Neural cell (in vitro differentiated cells): ENCODE results near the gene CDRT15. TPM values are rescaled to one million over a fixed set of nuclear protein-coding genes. Genes with fewer than 3 reads are reported as not detected.

Source experiments
- H2AFZ ChIP-seq: fragments of 200-600, 300-800 bp; sonication (generic), shearing (Covaris generic); 2 replicates; pipeline ENCODE4 v1.6.0; 2014; ENCODE audit warnings: low read depth, mild to moderate bottlenecking, antibody characterized with exemption, low read length, moderate library complexity
- H3F3A ChIP-seq: fragments of 200-600 bp; shearing (Covaris generic); 2 replicates; pipeline ENCODE4 v1.6.1; 2016; ENCODE audit warnings: mild to moderate bottlenecking, moderate library complexity, mixed read lengths, antibody characterized with exemption, low read length; ENCODE audit not compliant: insufficient read depth, poor library complexity, severe bottlenecking
- H3K27ac ChIP-seq: fragments of 200-600, 300-800 bp; sonication (generic), shearing (Covaris generic); 2 replicates; pipeline ENCODE4 v1.5.1; 2014; ENCODE audit warnings: mild to moderate bottlenecking, low read length, moderate library complexity
- H3K27me3 ChIP-seq: fragments of 300-800, 200-600 bp; sonication (generic), shearing (Covaris generic); 2 replicates; pipeline ENCODE4 v1.6.0; 2014; ENCODE audit warnings: mild to moderate bottlenecking, low read depth, low read length, moderate library complexity; ENCODE audit not compliant: insufficient read depth
- H3K36me3 ChIP-seq: fragments of 300-800, 200-600 bp; sonication (generic), shearing (Covaris generic); 2 replicates; pipeline ENCODE4 v1.5.1; 2014; ENCODE audit warnings: mild to moderate bottlenecking, antibody characterized with exemption, low read length, moderate library complexity; ENCODE audit not compliant: insufficient read depth
- H3K4me2 ChIP-seq: fragments of 300-800, 200-600 bp; sonication (generic), shearing (Covaris generic); 2 replicates; pipeline ENCODE4 v1.6.0; 2014; ENCODE audit warnings: mild to moderate bottlenecking, low read length
- H3K4me3 ChIP-seq: fragments of 300-800, 200-600 bp; sonication (generic), shearing (Covaris generic); 2 replicates; pipeline ENCODE4 v1.5.1; 2014; ENCODE audit warnings: mild to moderate bottlenecking, low read length, moderate library complexity
- H3K79me2 ChIP-seq: fragments of 200-600 bp; shearing (Covaris generic); replicated peaks from 2 replicates; pipeline ENCODE4 v1.6.0; 2014; ENCODE audit warnings: mild to moderate bottlenecking, low read length, moderate library complexity; ENCODE audit not compliant: insufficient read depth
- H3K9ac ChIP-seq: fragments of 300-800, 200-600 bp; sonication (generic), shearing (Covaris generic); 2 replicates; pipeline ENCODE4 v1.6.1; 2016; ENCODE audit warnings: mild to moderate bottlenecking, low read length, mixed read lengths
- H3K9me2 ChIP-seq: fragments of 200-600 bp; shearing (Covaris generic); 2 replicates; pipeline ENCODE4 v1.6.1; 2016; ENCODE audit warnings: mild to moderate bottlenecking, low read length, mixed read lengths; ENCODE audit not compliant: insufficient read depth
- H3K9me3 ChIP-seq: fragments of 200-600, 300-800 bp; sonication (generic), shearing (Covaris generic); 2 replicates; pipeline ENCODE4 v1.6.1; 2016; ENCODE audit warnings: mild to moderate bottlenecking, mixed run types, low read length, moderate library complexity, mixed read lengths
- H4K20me1 ChIP-seq: fragments of 200-600 bp; shearing (Covaris generic); 2 replicates; pipeline ENCODE4 v1.6.1; 2016; ENCODE audit warnings: mild to moderate bottlenecking, mixed run types; ENCODE audit not compliant: insufficient read depth
- CTCF ChIP-seq: fragments of 450-650 bp; IDR thresholded peaks from 2 replicates; pipeline ENCODE4 v1.5.1; 2014; ENCODE audit warnings: antibody characterized with exemption, mild to moderate bottlenecking, moderate library complexity; ENCODE audit not compliant: poor library complexity, severe bottlenecking
- EP300 ChIP-seq: fragments of 450-650 bp; conservative IDR thresholded peaks from 2 replicates; pipeline ENCODE4 v1.6.1; 2014; ENCODE audit warnings: antibody characterized with exemption, mild to moderate bottlenecking, moderate library complexity; ENCODE audit not compliant: poor library complexity, severe bottlenecking
- EZH2 ChIP-seq: fragments of 200-600, 300-800 bp; shearing (Covaris generic), sonication (generic); IDR thresholded peaks from 2 replicates; pipeline ENCODE4 v1.6.1; 2014; ENCODE audit warnings: antibody characterized with exemption, low read length, borderline replicate concordance, mild to moderate bottlenecking; ENCODE audit not compliant: insufficient read depth, poor library complexity, severe bottlenecking
- MXI1 ChIP-seq: fragments of 450-650 bp; conservative IDR thresholded peaks from 2 replicates; pipeline ENCODE4 v1.6.1; 2014; ENCODE audit warnings: antibody characterized with exemption, mild to moderate bottlenecking; ENCODE audit not compliant: poor library complexity, severe bottlenecking
- POLR2AphosphoS5 ChIP-seq: IDR thresholded peaks from 2 replicates; pipeline ENCODE4 v1.6.1; 2012
- RAD21 ChIP-seq: fragments of 450-650 bp; conservative IDR thresholded peaks from 2 replicates; pipeline ENCODE4 v1.6.1; 2014; ENCODE audit warnings: antibody characterized with exemption, mild to moderate bottlenecking, moderate library complexity
- REST ChIP-seq: IDR thresholded peaks from 2 replicates; pipeline ENCODE4 v1.6.1; 2012; ENCODE audit warnings: borderline replicate concordance
- SMC3 ChIP-seq: fragments of 450-650 bp; conservative IDR thresholded peaks from 2 replicates; pipeline ENCODE4 v1.6.1; 2014; ENCODE audit warnings: antibody characterized with exemption, mild to moderate bottlenecking, moderate library complexity; ENCODE audit not compliant: poor library complexity
- TAF1 ChIP-seq: IDR thresholded peaks from 2 replicates; pipeline ENCODE4 v1.6.1; 2012; ENCODE audit warnings: low read depth
- polyA plus RNA-seq: library from polyadenylated mRNA; depleted of rRNA; stranded (reverse); fragments of >200 nt; gene quantifications from 2 replicates; pipeline ENCODE4 v1.2.3, GENCODE V29; 2014

CDRT15 gene
- polyA plus RNA-seq, 1 donor from 2014 or later: not detected

- TF ChIP-seq TAF1: no peak
- no peak for TF ChIP-seq EP300
- TF ChIP-seq MXI1: no peak
- TF ChIP-seq CTCF: no peak
- TF ChIP-seq EZH2: no peak
- TF ChIP-seq RAD21: no peak
- TF ChIP-seq REST: no peak
- TF ChIP-seq SMC3: no peak
- TF ChIP-seq POLR2AphosphoS5: no peak
- H3K4me2 ChIP-seq: no peak overlapping the region
- no peaks in the 10 kb centered on the region for H3K79me2 ChIP-seq
- H3F3A ChIP-seq: no peaks in the 10 kb centered on the region
- H3K27me3 ChIP-seq: no peaks in the 10 kb centered on the region
- H3K36me3 ChIP-seq: no peaks in the 10 kb centered on the region
- H3K4me3 ChIP-seq: no peak overlapping the region
- H2AFZ ChIP-seq: no peak overlapping the region
- no peak overlapping the region for H3K9ac ChIP-seq
- H4K20me1 ChIP-seq: no peaks in the 10 kb centered on the region
- no peak overlapping the region for H3K27ac ChIP-seq
- no peaks in the 10 kb centered on the region for H3K9me2 ChIP-seq
- no peaks in the 10 kb centered on the region for H3K9me3 ChIP-seq
Observed at GRCh38 chr17:14261406-14261805, 24.7 kb upstream of the CDRT15 start.

- no peak overlapping the region for H3K27ac ChIP-seq
- no peaks in the 10 kb centered on the region for H3K9me2 ChIP-seq
- H3F3A ChIP-seq: no peaks in the 10 kb centered on the region
- H3K4me2 ChIP-seq: no peak overlapping the region
- TF ChIP-seq RAD21: no peak
- TF ChIP-seq TAF1: no peak
- TF ChIP-seq SMC3: no peak
- TF ChIP-seq MXI1: no peak
- H3K36me3 ChIP-seq: no peaks in the 10 kb centered on the region
- H3K27me3 ChIP-seq: no peaks in the 10 kb centered on the region
- no peak overlapping the region for H2AFZ ChIP-seq
- no peaks in the 10 kb centered on the region for H3K79me2 ChIP-seq
- no peaks in the 10 kb centered on the region for H3K9me3 ChIP-seq
- no peaks in the 10 kb centered on the region for H4K20me1 ChIP-seq
- no peak overlapping the region for H3K4me3 ChIP-seq
- H3K9ac ChIP-seq: no peak overlapping the region
Observed at GRCh38 chr17:14245629-14246028, 9.0 kb upstream of the CDRT15 start.

- Histone ChIP-seq H3K36me3 (no peaks in the 10 kb centered on the region), H3K27me3 (no peaks in the 10 kb centered on the region), H4K20me1 (no peaks in the 10 kb centered on the region), H2AFZ (no peak overlapping the region), H3K4me2 (no peak overlapping the region), H3K9ac (no peak overlapping the region), H3K9me3 (no peaks in the 10 kb centered on the region), H3K27ac (no peak overlapping the region), H3K9me2 (no peaks in the 10 kb centered on the region), H3K79me2 (no peaks in the 10 kb centered on the region), H3K4me3 (no peak overlapping the region), H3F3A (no peaks in the 10 kb centered on the region)
- TF ChIP-seq MXI1 (no peak), CTCF (no peak), RAD21 (no peak), REST (no peak), POLR2AphosphoS5 (no peak), EP300 (no peak), EZH2 (no peak), TAF1 (no peak), SMC3 (no peak)
Observed at GRCh38 chr17:14245002-14245401, 8.3 kb upstream of the CDRT15 start.
